ENCODE results near the gene ZFP90.

ZFP90 gene

GRCh38 chr16:68608330-68608729, 69.2 kb downstream of the ZFP90 start:
- TF ChIP-seq, protein P1, sequence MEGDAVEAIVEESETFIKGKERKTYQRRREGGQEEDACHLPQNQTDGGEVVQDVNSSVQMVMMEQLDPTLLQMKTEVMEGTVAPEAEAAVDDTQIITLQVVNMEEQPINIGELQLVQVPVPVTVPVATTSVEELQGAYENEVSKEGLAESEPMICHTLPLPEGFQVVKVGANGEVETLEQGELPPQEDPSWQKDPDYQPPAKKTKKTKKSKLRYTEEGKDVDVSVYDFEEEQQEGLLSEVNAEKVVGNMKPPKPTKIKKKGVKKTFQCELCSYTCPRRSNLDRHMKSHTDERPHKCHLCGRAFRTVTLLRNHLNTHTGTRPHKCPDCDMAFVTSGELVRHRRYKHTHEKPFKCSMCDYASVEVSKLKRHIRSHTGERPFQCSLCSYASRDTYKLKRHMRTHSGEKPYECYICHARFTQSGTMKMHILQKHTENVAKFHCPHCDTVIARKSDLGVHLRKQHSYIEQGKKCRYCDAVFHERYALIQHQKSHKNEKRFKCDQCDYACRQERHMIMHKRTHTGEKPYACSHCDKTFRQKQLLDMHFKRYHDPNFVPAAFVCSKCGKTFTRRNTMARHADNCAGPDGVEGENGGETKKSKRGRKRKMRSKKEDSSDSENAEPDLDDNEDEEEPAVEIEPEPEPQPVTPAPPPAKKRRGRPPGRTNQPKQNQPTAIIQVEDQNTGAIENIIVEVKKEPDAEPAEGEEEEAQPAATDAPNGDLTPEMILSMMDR (IDR thresholded peaks at IDR 0.05) = no peak
- H3K27ac ChIP-seq = no peak overlapping the region
- H3K4me1 ChIP-seq = no peaks in the 10 kb centered on the region
- intact Hi-C loops (cut with DNase I; ENCODE audit: low total_unique reads) = no loop called here
- H3K4me3 ChIP-seq = no peak overlapping the region
- DNase-seq = no peak
- H3K27me3 ChIP-seq = no peaks in the 10 kb centered on the region
- H3K9me3 ChIP-seq = peaks cover 0 to 4% (median 0%) of the 10 kb centered on the region in 3 donors
- H3K36me3 ChIP-seq = no peaks in the 10 kb centered on the region

- Histone ChIP-seq H3K9me3 (peaks cover 0 to 20% (median 11%) of the 10 kb centered on the region in 3 donors), H3K36me3 (peaks cover 0 to 4% (median 0%) of the 10 kb centered on the region in 3 donors), H3K27me3 (no peaks in the 10 kb centered on the region), H3K4me3 (no peak overlapping the region), H3K27ac (no peak overlapping the region), H3K4me1 (no peaks in the 10 kb centered on the region)
- no peak for DNase-seq
- TF ChIP-seq, protein P1 (IDR thresholded peaks at IDR 0.05) = no peak
- intact Hi-C loops (cut with DNase I; ENCODE audit: low total_unique reads) = no loop called here
Measured at GRCh38 chr16:68612996-68613395, 73.9 kb downstream of the ZFP90 start.

GRCh38 chr16:68617734-68618133, 78.6 kb downstream of the ZFP90 start:
- intact Hi-C loops (cut with DNase I; ENCODE audit: low total_unique reads) = no loop called here
- DNase-seq = no peak
- Histone ChIP-seq H3K4me1 (no peaks in the 10 kb centered on the region), H3K9me3 (peaks cover 0 to 20% (median 11%) of the 10 kb centered on the region in 3 donors), H3K36me3 (peaks cover 0 to 4% (median 0%) of the 10 kb centered on the region in 3 donors), H3K27me3 (no peaks in the 10 kb centered on the region), H3K4me3 (no peak overlapping the region), H3K27ac (no peak overlapping the region)
- TF ChIP-seq, protein P1 (IDR thresholded peaks at IDR 0.05) = no peak
